ENCODE results near the gene SYNM.

Gene SYNM

DNA sequence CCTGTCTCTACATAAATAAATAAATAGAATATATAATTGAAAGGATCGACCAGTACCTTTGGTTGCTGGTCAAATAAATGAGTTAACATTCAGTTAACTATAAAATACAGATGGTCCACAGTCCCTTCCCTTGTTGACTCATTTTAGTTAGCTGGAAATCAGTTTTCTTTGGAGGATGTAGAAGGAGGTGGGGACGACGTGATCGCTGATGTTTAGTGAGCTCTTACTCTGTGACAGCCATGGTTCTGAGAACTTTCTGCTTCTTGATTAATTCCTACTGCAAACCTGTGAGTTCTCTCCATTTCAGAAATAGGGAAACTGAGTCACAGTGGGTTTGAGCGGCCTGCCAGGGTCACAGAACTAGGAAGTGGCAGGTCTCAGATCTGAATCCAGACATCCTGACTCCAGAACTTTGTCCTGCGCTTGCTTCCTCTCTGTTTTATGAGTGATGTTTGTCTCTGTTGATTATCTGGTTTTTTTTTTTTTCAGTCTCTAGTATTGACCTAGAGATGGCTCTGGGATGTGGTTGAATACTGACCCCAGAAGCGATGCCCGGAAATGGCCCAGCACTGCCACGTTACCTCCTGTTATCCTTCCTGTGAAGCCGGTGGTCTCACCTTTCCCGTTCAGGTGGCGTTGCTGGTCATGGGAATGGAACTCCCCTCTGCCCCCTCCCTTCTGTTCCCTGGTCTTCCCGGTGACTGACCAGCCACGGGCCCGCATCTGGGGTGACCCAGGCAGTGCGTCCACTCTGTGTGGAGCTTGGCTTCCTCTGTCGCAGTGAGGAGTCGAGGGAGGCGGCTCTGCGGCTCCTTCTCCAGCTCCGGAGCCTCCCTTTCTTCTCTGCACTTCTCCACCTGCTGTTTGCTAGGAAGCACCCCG is 18.2 kb downstream of the SYNM start:
- H3K27me3 Mint-ChIP-seq (ENCODE audit: low read depth): no peaks in the 10 kb centered on the region
- no peaks in the 10 kb centered on the region for H3K36me3 Mint-ChIP-seq (ENCODE audit: low read depth)
- H3K27ac Mint-ChIP-seq: peak overlapping the region; percentile 74 to 84 (median 84)
- H3K9me3 Mint-ChIP-seq: no peaks in the 10 kb centered on the region
- peak overlapping the region; percentile 53 to 60 (median 56) for H3K4me3 Mint-ChIP-seq
- TF ChIP-seq, protein P1, sequence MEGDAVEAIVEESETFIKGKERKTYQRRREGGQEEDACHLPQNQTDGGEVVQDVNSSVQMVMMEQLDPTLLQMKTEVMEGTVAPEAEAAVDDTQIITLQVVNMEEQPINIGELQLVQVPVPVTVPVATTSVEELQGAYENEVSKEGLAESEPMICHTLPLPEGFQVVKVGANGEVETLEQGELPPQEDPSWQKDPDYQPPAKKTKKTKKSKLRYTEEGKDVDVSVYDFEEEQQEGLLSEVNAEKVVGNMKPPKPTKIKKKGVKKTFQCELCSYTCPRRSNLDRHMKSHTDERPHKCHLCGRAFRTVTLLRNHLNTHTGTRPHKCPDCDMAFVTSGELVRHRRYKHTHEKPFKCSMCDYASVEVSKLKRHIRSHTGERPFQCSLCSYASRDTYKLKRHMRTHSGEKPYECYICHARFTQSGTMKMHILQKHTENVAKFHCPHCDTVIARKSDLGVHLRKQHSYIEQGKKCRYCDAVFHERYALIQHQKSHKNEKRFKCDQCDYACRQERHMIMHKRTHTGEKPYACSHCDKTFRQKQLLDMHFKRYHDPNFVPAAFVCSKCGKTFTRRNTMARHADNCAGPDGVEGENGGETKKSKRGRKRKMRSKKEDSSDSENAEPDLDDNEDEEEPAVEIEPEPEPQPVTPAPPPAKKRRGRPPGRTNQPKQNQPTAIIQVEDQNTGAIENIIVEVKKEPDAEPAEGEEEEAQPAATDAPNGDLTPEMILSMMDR (IDR thresholded peaks at IDR 0.05; ENCODE audit: unreplicated experiment in 3 of 3): no peak
- peaks cover 33% of the 10 kb centered on the region for H3K4me1 Mint-ChIP-seq

DNA sequence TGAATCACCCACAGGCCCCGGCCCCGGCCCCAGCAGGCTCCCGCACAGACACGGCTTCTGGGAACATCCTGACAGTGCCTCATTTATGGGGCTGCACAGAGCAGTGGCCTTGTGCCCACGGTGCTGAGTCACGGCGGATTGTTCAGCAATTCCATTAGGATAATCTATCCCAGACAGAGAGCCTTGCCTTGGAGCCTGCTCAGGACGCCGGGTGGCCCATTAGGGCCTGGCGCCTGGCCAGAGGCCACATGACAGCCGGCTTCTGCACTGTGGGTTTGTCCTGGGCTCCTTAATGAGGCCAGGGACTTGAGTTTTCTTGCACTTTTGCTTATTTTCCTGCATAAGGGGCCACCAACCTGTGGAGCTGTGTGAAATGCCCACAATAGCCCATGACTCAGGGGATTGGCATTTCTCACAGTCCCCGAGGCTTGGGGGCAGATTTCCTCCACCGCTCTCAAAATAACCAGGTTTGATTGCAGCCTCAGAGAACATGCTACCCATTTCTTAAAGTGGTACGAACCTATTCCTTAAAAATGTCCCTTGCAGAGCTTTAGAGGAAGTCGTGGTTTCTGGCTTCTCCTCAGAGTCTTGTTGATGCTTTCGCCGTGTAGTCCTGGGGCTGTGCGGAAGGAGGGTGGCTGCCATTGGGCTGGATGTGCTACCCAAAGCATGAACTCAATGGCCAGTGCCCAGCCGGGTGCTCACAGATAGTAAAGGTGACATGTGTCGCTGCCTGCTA is 19.0 kb downstream of the SYNM start:
- Mint-ChIP-seq H3K27ac (peak overlapping the region; percentile 74 to 84 (median 84)), H3K36me3 (ENCODE audit: low read depth) (peaks cover 2% of the 10 kb centered on the region), H3K27me3 (ENCODE audit: low read depth) (no peaks in the 10 kb centered on the region), H3K4me1 (peaks cover 33% of the 10 kb centered on the region), H3K4me3 (peak overlapping the region; percentile 53 to 60 (median 56)), H3K9me3 (no peaks in the 10 kb centered on the region)
- TF ChIP-seq, protein P1 (IDR thresholded peaks at IDR 0.05; ENCODE audit: unreplicated experiment in 3 of 3): no peak

DNA sequence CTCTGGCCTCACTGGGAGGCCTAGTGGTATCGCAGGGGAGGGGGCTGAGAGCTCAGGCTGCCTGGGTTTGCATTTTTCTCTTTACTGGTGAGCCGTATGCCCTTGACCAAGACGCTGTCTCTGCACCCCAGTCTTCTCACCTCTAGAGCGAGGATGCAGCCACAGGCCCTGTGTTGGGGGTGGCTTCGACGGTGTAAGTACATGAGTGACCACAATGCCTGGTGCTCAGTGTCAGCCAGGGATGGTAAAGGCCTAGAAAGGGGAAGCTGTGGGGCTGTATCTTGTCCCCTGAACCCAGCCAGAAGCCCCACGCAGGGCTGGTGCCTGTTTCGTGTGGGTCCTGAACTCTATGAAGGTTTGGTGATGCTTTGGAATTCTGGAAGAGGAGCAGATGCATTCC is 19.8 kb downstream of the SYNM start:
- no peaks in the 10 kb centered on the region for H3K9me3 Mint-ChIP-seq

DNA sequence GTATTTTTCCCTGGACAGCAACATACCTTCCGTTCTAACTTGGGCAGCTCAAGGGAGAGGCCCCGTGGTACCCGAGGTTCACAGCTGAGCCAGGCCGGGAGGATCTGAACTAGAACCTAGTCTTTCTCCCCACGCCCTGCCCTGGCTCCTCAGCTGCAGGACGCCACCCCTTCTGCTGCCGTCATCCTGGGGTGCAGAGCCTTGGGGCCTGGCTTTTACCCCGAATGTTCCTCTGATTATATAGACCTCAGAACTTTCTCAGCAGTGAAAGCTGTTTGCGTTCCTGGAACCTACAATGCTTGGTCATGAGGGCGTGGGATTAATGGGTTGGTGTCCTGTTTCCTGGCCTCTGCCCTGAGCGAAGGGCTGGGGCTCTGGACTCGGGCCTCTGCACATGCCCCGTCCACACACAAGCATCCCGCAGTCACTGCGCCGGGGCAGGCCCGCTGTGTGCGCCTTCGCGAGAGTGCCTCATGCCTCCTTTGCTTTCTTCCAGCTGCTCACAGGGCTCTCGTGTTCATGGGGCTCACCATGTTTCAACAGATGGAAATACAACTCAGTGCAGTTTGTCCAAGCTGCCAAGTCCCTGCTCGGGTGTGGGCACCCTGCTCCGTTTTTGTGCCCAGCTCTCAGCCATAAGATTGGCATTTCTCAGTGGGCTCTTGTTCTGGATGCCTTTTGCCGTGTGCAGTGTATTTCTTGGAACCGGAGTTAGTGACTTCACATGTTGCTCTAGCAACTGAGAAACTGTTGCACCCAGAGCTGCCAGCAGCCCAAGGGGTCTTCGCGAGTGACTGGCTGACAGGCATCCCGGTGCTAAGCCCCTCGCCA is 20.4 kb downstream of the SYNM start:
- H3K9me3 Mint-ChIP-seq: no peaks in the 10 kb centered on the region
- no peak overlapping the region for H3K4me3 Mint-ChIP-seq
- peaks cover 16% of the 10 kb centered on the region for H3K36me3 Mint-ChIP-seq (ENCODE audit: low read depth)
- peak overlapping the region in 1 of 3 experiments; percentile 54 for H3K27ac Mint-ChIP-seq
- H3K4me1 Mint-ChIP-seq: peaks cover 28% of the 10 kb centered on the region
- no peaks in the 10 kb centered on the region for H3K27me3 Mint-ChIP-seq (ENCODE audit: low read depth)
- TF ChIP-seq, protein P1 (IDR thresholded peaks at IDR 0.05; ENCODE audit: unreplicated experiment in 3 of 3): no peak

More for the DNA sequence above, 19.8 kb downstream of the SYNM start:
- Mint-ChIP-seq H3K27me3 (ENCODE audit: low read depth) (no peaks in the 10 kb centered on the region), H3K36me3 (ENCODE audit: low read depth) (peaks cover 10% of the 10 kb centered on the region), H3K27ac (peak overlapping the region in 1 of 3 experiments; percentile 84), H3K4me3 (no peak overlapping the region), H3K4me1 (peaks cover 33% of the 10 kb centered on the region)
- TF ChIP-seq, protein P1 (IDR thresholded peaks at IDR 0.05; ENCODE audit: unreplicated experiment in 3 of 3): no peak

DNA sequence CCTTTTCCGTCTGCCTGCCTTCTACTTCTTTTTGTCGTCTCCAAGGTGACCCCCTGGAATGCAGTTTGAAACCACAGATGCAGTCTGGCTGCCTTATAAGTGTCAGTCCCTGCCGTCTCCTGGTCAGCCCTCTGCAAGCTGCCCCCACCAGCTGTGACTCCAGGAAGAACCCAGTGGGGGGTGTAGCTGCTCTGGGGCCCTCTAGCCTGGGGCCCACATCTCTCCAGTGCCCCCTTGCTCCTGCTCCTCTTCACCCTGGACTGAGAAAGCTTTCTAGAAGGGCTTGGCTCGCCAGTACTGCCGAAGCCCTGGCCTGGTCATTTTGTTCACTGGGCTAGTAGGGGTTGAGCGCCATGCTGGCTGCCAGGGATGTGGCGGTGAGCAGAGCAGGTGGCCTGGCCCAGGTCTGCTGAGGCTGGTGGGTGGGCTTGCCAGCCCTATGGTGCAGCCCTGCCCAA is 21.3 kb downstream of the SYNM start:
- Mint-ChIP-seq H3K4me1 (peaks cover 25% of the 10 kb centered on the region), H3K4me3 (no peak overlapping the region), H3K27me3 (ENCODE audit: low read depth) (no peaks in the 10 kb centered on the region), H3K36me3 (ENCODE audit: low read depth) (peaks cover 25% of the 10 kb centered on the region), H3K27ac (no peak overlapping the region), H3K9me3 (no peaks in the 10 kb centered on the region)
- TF ChIP-seq, protein P1 (IDR thresholded peaks at IDR 0.05; ENCODE audit: unreplicated experiment in 3 of 3): no peak
